ENCODE data around the gene RPS6KA2.
A peak's percentile ranks its signal among the peaks of the same experiment; 100 is the strongest.

The RPS6KA2 gene

GRCh38 chr6:166627033-166627874, at the start of gene RPS6KA2:
TSS of gene RPS6KA2 (minus strand) at chr6:166627251. CDS start at chr6:166627019, 232 bp downstream.
- TF ChIP-seq CTCF (IDR thresholded peaks at IDR 0.05; ENCODE audit: low read length, missing control alignments): no peak
- peak; percentile 100 for DNase-seq (ENCODE audit: low read depth)
- H3K4me3 ChIP-seq (replicated peaks; ENCODE audit: low read depth, low read length): peak within 1 kb of the TSS; percentile 87

DNA sequence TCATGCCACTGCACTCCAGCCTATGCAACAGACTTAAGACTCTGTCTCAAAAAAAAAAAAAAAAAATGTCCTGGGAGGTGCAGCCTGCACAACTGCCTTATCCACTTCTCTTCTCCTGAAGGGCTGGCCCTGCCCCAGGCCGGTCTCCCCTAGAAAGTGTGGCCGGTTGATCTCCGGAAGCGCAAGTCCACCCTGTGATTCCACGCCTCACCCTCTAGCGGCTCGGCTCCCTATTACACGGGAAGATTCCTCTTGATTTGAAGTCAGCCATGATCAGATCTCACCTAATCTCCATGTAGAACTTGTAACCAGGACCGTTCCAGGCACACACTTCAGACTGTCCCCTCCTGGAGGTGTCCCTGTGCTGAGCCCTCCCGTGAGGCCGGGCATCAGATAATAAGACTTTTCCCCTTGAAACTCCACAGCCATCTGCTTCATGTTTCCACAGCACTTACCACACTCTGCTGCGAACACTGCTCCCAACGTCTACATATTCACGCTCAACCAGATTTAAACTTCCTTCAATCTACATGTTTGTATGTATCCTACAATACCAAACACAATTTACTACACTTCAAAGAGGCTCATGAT, 49.3 kb upstream of the RPS6KA2 start:
- no peak for TF ChIP-seq CTCF (IDR thresholded peaks at IDR 0.05; ENCODE audit: low read length, missing control alignments)
- no peak overlapping the region for H3K4me3 ChIP-seq (replicated peaks; ENCODE audit: low read depth, low read length)
- no peak for DNase-seq (ENCODE audit: low read depth)

DNA sequence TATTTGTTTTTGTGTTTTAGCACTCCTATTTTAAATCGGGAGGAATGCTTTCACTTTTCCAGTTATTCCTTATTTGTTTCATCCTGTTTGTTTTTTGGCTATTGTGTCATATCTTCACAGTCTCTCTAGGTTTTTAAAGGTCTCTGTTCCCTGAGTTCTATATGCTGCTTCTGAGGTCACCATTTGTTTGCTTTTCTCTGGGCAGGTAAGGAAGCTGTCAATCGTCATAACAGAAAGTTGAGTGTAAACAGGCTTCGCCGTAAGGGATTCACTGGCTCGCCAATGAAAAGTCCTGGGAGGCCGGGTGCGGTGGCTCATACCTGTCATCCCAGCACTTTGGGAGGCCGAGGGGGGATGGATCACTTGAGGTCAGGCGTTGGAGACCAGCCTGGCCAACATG, 48.7 kb upstream of the RPS6KA2 start:
- DNase-seq (ENCODE audit: low read depth): no peak
- TF ChIP-seq CTCF (IDR thresholded peaks at IDR 0.05; ENCODE audit: low read length, missing control alignments): no peak
- H3K4me3 ChIP-seq (replicated peaks; ENCODE audit: low read depth, low read length): no peak overlapping the region

DNA sequence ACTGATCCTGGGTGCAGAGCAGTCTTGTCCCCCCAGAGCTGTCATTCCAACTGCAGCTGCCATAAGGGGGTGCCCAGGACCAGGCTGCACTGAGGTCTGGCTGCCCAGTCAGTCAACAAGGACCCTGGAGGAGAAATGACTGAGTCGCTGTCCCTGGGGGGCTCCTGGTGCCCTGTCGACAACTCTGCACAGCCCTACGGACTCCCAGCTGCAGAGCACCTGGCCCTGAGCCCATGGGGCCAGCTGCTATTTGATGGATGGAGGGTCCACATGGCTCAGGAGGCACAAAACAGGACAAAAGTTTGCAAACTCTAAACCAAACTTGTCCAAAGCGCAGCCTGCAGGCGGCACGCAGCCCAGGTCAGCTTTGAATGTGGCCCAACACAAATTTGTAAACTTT, 46.3 kb upstream of the RPS6KA2 start:
- DNase-seq (ENCODE audit: low read depth): no peak
- TF ChIP-seq CTCF (IDR thresholded peaks at IDR 0.05; ENCODE audit: low read length, missing control alignments): no peak

GRCh38 chr6:166672624-166673206, 45.7 kb upstream of the RPS6KA2 start:
- no peak for TF ChIP-seq CTCF (IDR thresholded peaks at IDR 0.05; ENCODE audit: low read length, missing control alignments)
- no peak for DNase-seq (ENCODE audit: low read depth)
- no peak overlapping the region for H3K4me3 ChIP-seq (replicated peaks; ENCODE audit: low read depth, low read length)

More for the DNA sequence above, 46.3 kb upstream of the RPS6KA2 start:
- H3K4me3 ChIP-seq (replicated peaks; ENCODE audit: low read depth, low read length): no peak overlapping the region

DNA sequence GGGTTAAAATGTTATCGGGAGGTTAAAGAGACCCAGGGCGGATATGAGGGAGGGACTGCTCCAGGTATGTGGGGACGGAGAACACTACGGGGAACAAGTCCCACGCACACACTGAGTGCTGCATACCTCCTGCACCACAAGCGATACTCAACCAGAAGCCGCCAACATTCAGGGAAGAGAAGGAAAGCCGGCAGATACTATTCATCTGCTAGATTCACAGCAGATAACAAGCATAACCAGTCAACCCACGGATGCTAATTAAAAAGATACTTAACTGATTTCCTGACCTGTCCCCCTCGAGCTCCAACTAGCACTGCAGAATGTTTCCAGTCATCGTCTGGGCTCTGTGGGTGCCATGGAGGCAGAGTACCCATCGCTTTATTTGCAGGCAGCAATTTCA, 45.1 kb upstream of the RPS6KA2 start:
- no peak for TF ChIP-seq CTCF (IDR thresholded peaks at IDR 0.05; ENCODE audit: low read length, missing control alignments)
- H3K4me3 ChIP-seq (replicated peaks; ENCODE audit: low read depth, low read length): no peak overlapping the region
- no peak for DNase-seq (ENCODE audit: low read depth)
